Measurements from ENCODE around the gene ETV5.

ETV5 gene

DNA sequence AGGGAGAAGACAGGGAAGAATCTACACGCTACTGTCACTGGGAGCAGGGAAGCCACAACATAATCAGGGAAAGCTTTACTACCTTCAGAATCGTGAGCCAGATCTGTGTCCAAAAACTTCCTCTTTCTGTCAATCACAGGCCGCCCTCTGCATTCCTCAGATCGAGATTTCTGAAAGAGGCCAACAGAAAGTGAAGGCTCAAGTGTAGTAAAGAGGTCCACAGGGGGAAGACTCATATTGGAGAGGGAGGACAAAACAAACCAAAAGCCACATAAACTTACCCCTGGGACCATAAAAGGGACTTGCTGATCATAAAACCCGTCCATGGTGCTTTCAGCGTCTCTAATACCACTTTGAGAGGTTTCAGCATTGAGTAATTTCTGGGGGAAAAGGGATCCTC, 3.3 kb downstream of the ETV5 start (continued):
- TF ChIP-seq, protein P1, sequence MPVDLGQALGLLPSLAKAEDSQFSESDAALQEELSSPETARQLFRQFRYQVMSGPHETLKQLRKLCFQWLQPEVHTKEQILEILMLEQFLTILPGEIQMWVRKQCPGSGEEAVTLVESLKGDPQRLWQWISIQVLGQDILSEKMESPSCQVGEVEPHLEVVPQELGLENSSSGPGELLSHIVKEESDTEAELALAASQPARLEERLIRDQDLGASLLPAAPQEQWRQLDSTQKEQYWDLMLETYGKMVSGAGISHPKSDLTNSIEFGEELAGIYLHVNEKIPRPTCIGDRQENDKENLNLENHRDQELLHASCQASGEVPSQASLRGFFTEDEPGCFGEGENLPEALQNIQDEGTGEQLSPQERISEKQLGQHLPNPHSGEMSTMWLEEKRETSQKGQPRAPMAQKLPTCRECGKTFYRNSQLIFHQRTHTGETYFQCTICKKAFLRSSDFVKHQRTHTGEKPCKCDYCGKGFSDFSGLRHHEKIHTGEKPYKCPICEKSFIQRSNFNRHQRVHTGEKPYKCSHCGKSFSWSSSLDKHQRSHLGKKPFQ (tag by site-specific recombination; IDR thresholded peaks at IDR 0.05), result 0 out of 2 replicates have a peak, but pooled peaks have one; percentile 14
- TF ChIP-seq KLF10 (tag by site-specific recombination; IDR thresholded peaks at IDR 0.05), result peak; percentile 31
- TF ChIP-seq ZBTB8A (tag by site-specific recombination; IDR thresholded peaks at IDR 0.05), result 0 out of 2 replicates have a peak, but pooled peaks have one; percentile 16
- TF ChIP-seq ZEB2 (tag by site-specific recombination; IDR thresholded peaks at IDR 0.05), result peak; percentile 36; the same call in 1 of the 2 replicates
- peak; percentile 83 for TF ChIP-seq GFI1B (tag by site-specific recombination; IDR thresholded peaks at IDR 0.05)
- TF ChIP-seq ZNF76 (tag by site-specific recombination; IDR thresholded peaks at IDR 0.05; ENCODE audit: borderline replicate concordance, low read depth), result no peak
- peak; percentile 71 for TF ChIP-seq ZNF366 (tag by site-specific recombination; conservative IDR thresholded peaks at IDR 0.05)
- peak; percentile 55 for TF ChIP-seq ZBTB20 (tag by site-specific recombination; IDR thresholded peaks at IDR 0.05)
- TF ChIP-seq, protein P2, sequence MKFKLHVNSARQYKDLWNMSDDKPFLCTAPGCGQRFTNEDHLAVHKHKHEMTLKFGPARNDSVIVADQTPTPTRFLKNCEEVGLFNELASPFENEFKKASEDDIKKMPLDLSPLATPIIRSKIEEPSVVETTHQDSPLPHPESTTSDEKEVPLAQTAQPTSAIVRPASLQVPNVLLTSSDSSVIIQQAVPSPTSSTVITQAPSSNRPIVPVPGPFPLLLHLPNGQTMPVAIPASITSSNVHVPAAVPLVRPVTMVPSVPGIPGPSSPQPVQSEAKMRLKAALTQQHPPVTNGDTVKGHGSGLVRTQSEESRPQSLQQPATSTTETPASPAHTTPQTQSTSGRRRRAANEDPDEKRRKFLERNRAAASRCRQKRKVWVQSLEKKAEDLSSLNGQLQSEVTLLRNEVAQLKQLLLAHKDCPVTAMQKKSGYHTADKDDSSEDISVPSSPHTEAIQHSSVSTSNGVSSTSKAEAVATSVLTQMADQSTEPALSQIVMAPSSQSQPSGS (tag by site-specific recombination; IDR thresholded peaks at IDR 0.05; ENCODE audit: low read depth), result no peak

DNA sequence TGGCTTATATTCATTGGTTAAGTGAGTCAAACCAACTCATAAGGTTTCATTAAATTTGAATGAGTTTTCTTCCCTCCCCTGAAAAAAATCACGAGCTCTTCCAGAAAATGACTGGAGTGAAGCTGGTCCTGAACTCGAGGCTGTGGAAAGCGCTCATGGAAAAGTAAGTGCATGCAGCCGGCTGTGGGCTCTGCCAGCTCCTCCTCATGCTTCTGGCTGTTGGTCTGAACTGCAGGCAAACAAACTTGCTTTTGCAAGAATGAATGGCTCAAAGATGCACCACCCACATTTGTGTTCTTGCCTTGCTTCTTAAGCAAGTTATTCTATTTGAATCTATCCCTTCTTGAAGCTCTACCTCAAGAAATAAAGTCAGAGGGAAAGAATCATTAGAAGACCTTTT, 6.2 kb downstream of the ETV5 start:
- no peaks in the 10 kb centered on the region for H3K36me3 ChIP-seq (ENCODE audit: control insufficient read depth in 2 of 2, insufficient read depth in 1 of 2, low read length in 2 of 2)
- no peak overlapping the region for H3K4me3 ChIP-seq (ENCODE audit: low read depth, low read length)
- TF ChIP-seq, protein P3, sequence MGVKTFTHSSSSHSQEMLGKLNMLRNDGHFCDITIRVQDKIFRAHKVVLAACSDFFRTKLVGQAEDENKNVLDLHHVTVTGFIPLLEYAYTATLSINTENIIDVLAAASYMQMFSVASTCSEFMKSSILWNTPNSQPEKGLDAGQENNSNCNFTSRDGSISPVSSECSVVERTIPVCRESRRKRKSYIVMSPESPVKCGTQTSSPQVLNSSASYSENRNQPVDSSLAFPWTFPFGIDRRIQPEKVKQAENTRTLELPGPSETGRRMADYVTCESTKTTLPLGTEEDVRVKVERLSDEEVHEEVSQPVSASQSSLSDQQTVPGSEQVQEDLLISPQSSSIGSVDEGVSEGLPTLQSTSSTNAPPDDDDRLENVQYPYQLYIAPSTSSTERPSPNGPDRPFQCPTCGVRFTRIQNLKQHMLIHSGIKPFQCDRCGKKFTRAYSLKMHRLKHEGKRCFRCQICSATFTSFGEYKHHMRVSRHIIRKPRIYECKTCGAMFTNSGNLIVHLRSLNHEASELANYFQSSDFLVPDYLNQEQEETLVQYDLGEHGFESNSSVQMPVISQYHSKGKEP (tag by site-specific recombination; IDR thresholded peaks at IDR 0.05), result 0 out of 2 replicates have a peak, but pooled peaks have one; percentile 6
- TF ChIP-seq, protein P4, sequence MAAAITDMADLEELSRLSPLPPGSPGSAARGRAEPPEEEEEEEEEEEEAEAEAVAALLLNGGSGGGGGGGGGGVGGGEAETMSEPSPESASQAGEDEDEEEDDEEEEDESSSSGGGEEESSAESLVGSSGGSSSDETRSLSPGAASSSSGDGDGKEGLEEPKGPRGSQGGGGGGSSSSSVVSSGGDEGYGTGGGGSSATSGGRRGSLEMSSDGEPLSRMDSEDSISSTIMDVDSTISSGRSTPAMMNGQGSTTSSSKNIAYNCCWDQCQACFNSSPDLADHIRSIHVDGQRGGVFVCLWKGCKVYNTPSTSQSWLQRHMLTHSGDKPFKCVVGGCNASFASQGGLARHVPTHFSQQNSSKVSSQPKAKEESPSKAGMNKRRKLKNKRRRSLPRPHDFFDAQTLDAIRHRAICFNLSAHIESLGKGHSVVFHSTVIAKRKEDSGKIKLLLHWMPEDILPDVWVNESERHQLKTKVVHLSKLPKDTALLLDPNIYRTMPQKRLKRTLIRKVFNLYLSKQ (tag by site-specific recombination; IDR thresholded peaks at IDR 0.05; ENCODE audit: borderline replicate concordance), result no peak
- TF ChIP-seq, protein P5, sequence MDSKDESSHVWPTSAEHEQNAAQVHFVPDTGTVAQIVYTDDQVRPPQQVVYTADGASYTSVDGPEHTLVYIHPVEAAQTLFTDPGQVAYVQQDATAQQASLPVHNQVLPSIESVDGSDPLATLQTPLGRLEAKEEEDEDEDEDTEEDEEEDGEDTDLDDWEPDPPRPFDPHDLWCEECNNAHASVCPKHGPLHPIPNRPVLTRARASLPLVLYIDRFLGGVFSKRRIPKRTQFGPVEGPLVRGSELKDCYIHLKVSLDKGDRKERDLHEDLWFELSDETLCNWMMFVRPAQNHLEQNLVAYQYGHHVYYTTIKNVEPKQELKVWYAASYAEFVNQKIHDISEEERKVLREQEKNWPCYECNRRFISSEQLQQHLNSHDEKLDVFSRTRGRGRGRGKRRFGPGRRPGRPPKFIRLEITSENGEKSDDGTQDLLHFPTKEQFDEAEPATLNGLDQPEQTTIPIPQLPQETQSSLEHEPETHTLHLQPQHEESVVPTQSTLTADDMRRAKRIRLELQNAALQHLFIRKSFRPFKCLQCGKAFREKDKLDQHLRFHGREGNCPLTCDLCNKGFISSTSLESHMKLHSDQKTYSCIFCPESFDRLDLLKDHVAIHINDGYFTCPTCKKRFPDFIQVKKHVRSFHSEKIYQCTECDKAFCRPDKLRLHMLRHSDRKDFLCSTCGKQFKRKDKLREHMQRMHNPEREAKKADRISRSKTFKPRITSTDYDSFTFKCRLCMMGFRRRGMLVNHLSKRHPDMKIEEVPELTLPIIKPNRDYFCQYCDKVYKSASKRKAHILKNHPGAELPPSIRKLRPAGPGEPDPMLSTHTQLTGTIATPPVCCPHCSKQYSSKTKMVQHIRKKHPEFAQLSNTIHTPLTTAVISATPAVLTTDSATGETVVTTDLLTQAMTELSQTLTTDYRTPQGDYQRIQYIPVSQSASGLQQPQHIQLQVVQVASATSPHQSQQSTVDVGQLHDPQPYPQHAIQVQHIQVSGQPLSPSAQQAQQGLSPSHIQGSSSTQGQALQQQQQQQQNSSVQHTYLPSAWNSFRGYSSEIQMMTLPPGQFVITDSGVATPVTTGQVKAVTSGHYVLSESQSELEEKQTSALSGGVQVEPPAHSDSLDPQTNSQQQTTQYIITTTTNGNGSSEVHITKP (tag by site-specific recombination; IDR thresholded peaks at IDR 0.05), result 0 out of 2 replicates have a peak, but pooled peaks have one; percentile 15
- TF ChIP-seq ZBTB7A (tag by site-specific recombination; IDR thresholded peaks at IDR 0.05; ENCODE audit: low read depth) (no peak), PRDM1 (tag by site-specific recombination; IDR thresholded peaks at IDR 0.05) (0 out of 2 replicates have a peak, but pooled peaks have one; percentile 18)
- ChIA-PET POLR2A (no interaction called here), CTCF (interaction anchor here (0.5 to 0.8 kb wide), 3 partner anchors 21 to 432 kb away, joined by 3 to 4 read pairs (median 3); no protein-coding TSS in a partner anchor)
- H3K9me3 ChIP-seq (ENCODE audit: control insufficient read depth, insufficient read depth, low read depth, low read length), result no peaks in the 10 kb centered on the region
- H3K4me1 ChIP-seq (ENCODE audit: control insufficient read depth, insufficient read depth, low read length), result peaks cover 23% of the 10 kb centered on the region; the same call in 1 of the 2 replicates
- H3K27ac ChIP-seq (ENCODE audit: extremely low read depth, low read depth, low read length), result no peak overlapping the region
